Stomach (tissue), 4 donors: ENCODE results near the gene CARMIL1.

ENCODE experiments used
- POLR2A ChIP-seq, 4 donors: fragments of 450-650 bp; IDR thresholded peaks; one replicate each; pipeline ENCODE4 v1.6.1; 2016; ENCODE audit warnings: antibody characterized with exemption in 4 of 4, control low read depth in 2 of 4, mild to moderate bottlenecking in 1 of 4, moderate library complexity in 1 of 4
- TF ChIP-seq, protein P1 (sequence below), 7 experiments: fragments of 450-650 bp in 4 of 7; fragments of 200-600 bp in 3 of 7; sonication (generic) in 3 of 7; IDR thresholded peaks; one replicate each; pipeline ENCODE4 v1.5.1; 2016 to 2019; ENCODE audit warnings: antibody characterized with exemption in 7 of 7, control low read depth in 2 of 7, mild to moderate bottlenecking in 1 of 7

GRCh38 chr6:25334793-25335192 is 55.6 kb downstream of the CARMIL1 start:
- TF ChIP-seq, protein P1, sequence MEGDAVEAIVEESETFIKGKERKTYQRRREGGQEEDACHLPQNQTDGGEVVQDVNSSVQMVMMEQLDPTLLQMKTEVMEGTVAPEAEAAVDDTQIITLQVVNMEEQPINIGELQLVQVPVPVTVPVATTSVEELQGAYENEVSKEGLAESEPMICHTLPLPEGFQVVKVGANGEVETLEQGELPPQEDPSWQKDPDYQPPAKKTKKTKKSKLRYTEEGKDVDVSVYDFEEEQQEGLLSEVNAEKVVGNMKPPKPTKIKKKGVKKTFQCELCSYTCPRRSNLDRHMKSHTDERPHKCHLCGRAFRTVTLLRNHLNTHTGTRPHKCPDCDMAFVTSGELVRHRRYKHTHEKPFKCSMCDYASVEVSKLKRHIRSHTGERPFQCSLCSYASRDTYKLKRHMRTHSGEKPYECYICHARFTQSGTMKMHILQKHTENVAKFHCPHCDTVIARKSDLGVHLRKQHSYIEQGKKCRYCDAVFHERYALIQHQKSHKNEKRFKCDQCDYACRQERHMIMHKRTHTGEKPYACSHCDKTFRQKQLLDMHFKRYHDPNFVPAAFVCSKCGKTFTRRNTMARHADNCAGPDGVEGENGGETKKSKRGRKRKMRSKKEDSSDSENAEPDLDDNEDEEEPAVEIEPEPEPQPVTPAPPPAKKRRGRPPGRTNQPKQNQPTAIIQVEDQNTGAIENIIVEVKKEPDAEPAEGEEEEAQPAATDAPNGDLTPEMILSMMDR (IDR thresholded peaks at IDR 0.05), result no peak
- TF ChIP-seq POLR2A (IDR thresholded peaks at IDR 0.05), result no peak
